Neuronal stem cell (in vitro differentiated cells): Measurements from ENCODE around the gene PDPK1. TPM values are rescaled to one million over a fixed set of nuclear protein-coding genes. Genes with fewer than 3 reads are reported as not detected.
A peak's percentile ranks its signal among the peaks of the same experiment; 100 is the strongest.

Experiments
- DNase-seq: peaks from one replicate; pipeline ENCODE4 v3.0.0-alpha.2; 2013; ENCODE audit warnings: low spot score
- H2AFZ ChIP-seq: one replicate; pipeline ENCODE4 v1.6.1; 2013; ENCODE audit warnings: mild to moderate bottlenecking, low read length, inconsistent platforms
- H2AK5ac ChIP-seq: 2 replicates; pipeline ENCODE4 v1.6.1; 2013; ENCODE audit warnings: low read depth, mild to moderate bottlenecking, inconsistent platforms, low read length, moderate library complexity, mixed read lengths
- H2BK120ac ChIP-seq: 2 replicates; pipeline ENCODE4 v1.6.1; 2013; ENCODE audit warnings: low read depth, mild to moderate bottlenecking, inconsistent platforms, low read length, moderate library complexity, mixed read lengths
- H2BK12ac ChIP-seq: one replicate; pipeline ENCODE4 v1.6.1; 2013; ENCODE audit warnings: low read length, inconsistent platforms
- H2BK15ac ChIP-seq: 2 replicates; pipeline ENCODE4 v1.6.1; 2013; ENCODE audit warnings: mild to moderate bottlenecking, low read length, inconsistent platforms, mixed read lengths
- H2BK5ac ChIP-seq: one replicate; pipeline ENCODE4 v1.6.1; 2013; ENCODE audit warnings: inconsistent platforms, mild to moderate bottlenecking, low read length, moderate library complexity
- H3K14ac ChIP-seq: one replicate; pipeline ENCODE4 v1.6.1; 2013; ENCODE audit warnings: low read length, inconsistent platforms
- H3K18ac ChIP-seq: 2 replicates; pipeline ENCODE4 v1.6.1; 2013; ENCODE audit warnings: low read length, inconsistent platforms
- H3K23ac ChIP-seq: 2 replicates; pipeline ENCODE4 v1.6.1; 2013; ENCODE audit warnings: low read depth, mild to moderate bottlenecking, mixed read lengths, low read length, inconsistent platforms; ENCODE audit not compliant: poor library complexity
- H3K27ac ChIP-seq: replicated peaks from 3 replicates; pipeline ENCODE4 v1.5.1; 2013; ENCODE audit warnings: low read length, inconsistent platforms
- H3K27me3 ChIP-seq, 3 experiments: 2 replicates each; pipeline ENCODE4 v1.6.1; 2013; ENCODE audit warnings: low read length in 3 of 3, mild to moderate bottlenecking in 2 of 3, inconsistent platforms in 1 of 3, low read depth in 1 of 3, mixed read lengths in 1 of 3, moderate library complexity in 1 of 3; ENCODE audit not compliant: control insufficient read depth in 3 of 3, insufficient read depth in 3 of 3
- H3K36me3 ChIP-seq, 2 donors: replicated peaks in 1 of 2; 2 replicates each; pipeline ENCODE4 v1.6.1; 2013; ENCODE audit warnings: low read length in 2 of 2; ENCODE audit not compliant: control insufficient read depth in 2 of 2, insufficient read depth in 2 of 2
- H3K4ac ChIP-seq: 2 replicates; pipeline ENCODE4 v1.6.1; 2013; ENCODE audit warnings: inconsistent platforms, mild to moderate bottlenecking, low read length, moderate library complexity
- H3K4me1 ChIP-seq, 2 donors: 1 replicate in 1 of 2; 2 replicates in 1 of 2; pipeline ENCODE4 v1.6.1; 2013; ENCODE audit warnings: low read length in 2 of 2, low read depth in 1 of 2; ENCODE audit not compliant: control insufficient read depth in 2 of 2, insufficient read depth in 1 of 2
- H3K4me2 ChIP-seq: one replicate; pipeline ENCODE4 v1.6.1; 2013; ENCODE audit warnings: mild to moderate bottlenecking, low read length, inconsistent platforms; ENCODE audit not compliant: insufficient read depth, poor library complexity, severe bottlenecking
- H3K4me3 ChIP-seq, 2 donors: 2 replicates each; pipeline ENCODE4 v1.5.1; 2013; ENCODE audit warnings: low read length in 2 of 2, mild to moderate bottlenecking in 2 of 2, inconsistent platforms in 1 of 2, moderate library complexity in 1 of 2
- H3K79me1 ChIP-seq: one replicate; pipeline ENCODE4 v1.6.1; 2013; ENCODE audit warnings: low read depth, mild to moderate bottlenecking, inconsistent platforms, low read length, moderate library complexity
- H3K9ac ChIP-seq: one replicate; pipeline ENCODE4 v1.6.1; 2013; ENCODE audit warnings: mild to moderate bottlenecking, low read depth, low read length, inconsistent platforms; ENCODE audit not compliant: poor library complexity
- H3K9me3 ChIP-seq, 2 donors: replicated peaks in 1 of 2; 2 replicates each; pipeline versions ENCODE3 to v1.6.1; 2013; ENCODE audit warnings: low read length in 2 of 2, mild to moderate bottlenecking in 2 of 2, inconsistent platforms in 1 of 2, low read depth in 1 of 2, mixed read lengths in 1 of 2, moderate library complexity in 1 of 2; ENCODE audit not compliant: control insufficient read depth in 2 of 2, insufficient read depth in 1 of 2
- H4K8ac ChIP-seq: one replicate; pipeline ENCODE4 v1.6.1; 2013; ENCODE audit warnings: low read depth, mild to moderate bottlenecking, inconsistent platforms, low read length, moderate library complexity
- H4K91ac ChIP-seq: one replicate; pipeline ENCODE4 v1.6.1; 2013; ENCODE audit warnings: low read length, low read depth, mild to moderate bottlenecking, inconsistent platforms; ENCODE audit not compliant: poor library complexity
- WGBS, 2 donors: extraction: QIAGEN DNeasy Blood & Tissue Kit; methylation state at CpG; one replicate each; pipeline ENCODE4 v1.1.7; 2013; ENCODE audit warnings: missing lambda C conversion rate in 2 of 2, mixed read lengths in 1 of 2; ENCODE audit not compliant: insufficient read length in 2 of 2, insufficient replicate concordance in 1 of 2; ENCODE audit errors: extremely low coverage in 2 of 2; 5-methylcytosine and 5-hydroxymethylcytosine counted together
- polyA plus RNA-seq, 2 experiments: library from polyadenylated mRNA; stranded (reverse); fragments of 200-250 nt; gene quantifications; one replicate each; pipeline ENCODE4 v1.2.3, GENCODE V29; 2013

The PDPK1 gene
- 9.7 TPM for polyA plus RNA-seq (2013, experiment 1 of 2)
- polyA plus RNA-seq (2013, experiment 2 of 2), result 10.3 TPM

- Histone ChIP-seq H2BK120ac (no peak within 1 kb of the TSS), H3K18ac (peak within 1 kb of the TSS; percentile 76), H2BK15ac (no peak within 1 kb of the TSS), H3K4me1 (peaks cover 2 to 13% of the 10 kb centered on the region in 2 donors), H3K79me1 (no peaks in the 10 kb centered on the region), H3K4me3 (peak within 1 kb of the TSS; percentile 74 to 98), H3K36me3 (peaks cover 0 to 2% of the 10 kb centered on the region in 2 donors), H2AK5ac (no peak within 1 kb of the TSS), H3K27ac (peak within 1 kb of the TSS; percentile 59), H3K9me3 (no peaks in the 10 kb centered on the region), H2AFZ (peak within 1 kb of the TSS; percentile 97), H4K8ac (no peak within 1 kb of the TSS), H2BK5ac (no peak within 1 kb of the TSS), H3K4me2 (peak within 1 kb of the TSS; percentile 86), H3K23ac (no peak within 1 kb of the TSS), H3K14ac (peak within 1 kb of the TSS; percentile 71), H3K27me3 (peaks cover 0 to 1% (median 0%) of the 10 kb centered on the region in 3 experiments), H4K91ac (no peak within 1 kb of the TSS), H2BK12ac (no peak within 1 kb of the TSS), H3K9ac (no peak within 1 kb of the TSS), H3K4ac (no peak within 1 kb of the TSS)
- peak; percentile 92 for DNase-seq
- WGBS, 2 donors, result no CpG with 5 or more reads among the region's 126 CpGs
Measured at GRCh38 chr16:2537451-2538379, at the start of gene PDPK1. PDPK1 (plus strand) TSS chr16:2538021; CDS start chr16:2538113, 92 bp downstream.

- H2BK5ac ChIP-seq, result no peak overlapping the region
- H3K4ac ChIP-seq, result no peak overlapping the region
- H2BK120ac ChIP-seq, result no peak overlapping the region
- H3K9ac ChIP-seq, result peak overlapping the region; percentile 9
- no peak overlapping the region for H3K18ac ChIP-seq
- no peaks in the 10 kb centered on the region for H3K27me3 ChIP-seq
- peaks cover 11% of the 10 kb centered on the region for H3K79me1 ChIP-seq
- H3K27ac ChIP-seq, result no peak overlapping the region
- no peak overlapping the region for H2AK5ac ChIP-seq
- H3K4me2 ChIP-seq, result no peak overlapping the region
- H3K14ac ChIP-seq, result no peak overlapping the region
- peak overlapping the region; percentile 16 for H3K23ac ChIP-seq
- H3K9me3 ChIP-seq, result no peaks in the 10 kb centered on the region
- DNase-seq, result no peak
- no peak overlapping the region for H3K4me3 ChIP-seq
- no peak overlapping the region for H2AFZ ChIP-seq
- H2BK12ac ChIP-seq, result no peak overlapping the region
- no peak overlapping the region for H2BK15ac ChIP-seq
- H4K91ac ChIP-seq, result no peak overlapping the region
- H3K4me1 ChIP-seq, result peaks cover 0 to 2% of the 10 kb centered on the region in 2 donors
- no CpG with 5 or more reads among the region's 16 CpGs for WGBS, 2 donors
- peaks cover 0 to 7% of the 10 kb centered on the region in 2 donors for H3K36me3 ChIP-seq
- H4K8ac ChIP-seq, result no peak overlapping the region
Measured at GRCh38 chr16:2489581-2489980, 48.2 kb upstream of the PDPK1 start.

GRCh38 chr16:2490190-2491105 is 47.4 kb upstream of the PDPK1 start:
- no CpG with 5 or more reads among the region's 23 CpGs for WGBS, 2 donors
- Histone ChIP-seq H3K23ac (no peak overlapping the region), H3K4me2 (no peak overlapping the region)

More at GRCh38 chr16:2490190-2491105, 47.4 kb upstream of the PDPK1 start:
- Histone ChIP-seq H2BK15ac (no peak overlapping the region), H3K9me3 (no peaks in the 10 kb centered on the region), H3K4me3 (no peak overlapping the region), H3K79me1 (peaks cover 11% of the 10 kb centered on the region), H2BK5ac (no peak overlapping the region), H3K36me3 (peaks cover 0 to 7% of the 10 kb centered on the region in 2 donors), H3K18ac (no peak overlapping the region), H3K4ac (no peak overlapping the region), H4K8ac (no peak overlapping the region), H3K27me3 (no peaks in the 10 kb centered on the region), H2AFZ (no peak overlapping the region), H2BK12ac (no peak overlapping the region), H4K91ac (no peak overlapping the region), H3K9ac (no peak overlapping the region), H2BK120ac (no peak overlapping the region), H3K27ac (no peak overlapping the region), H3K14ac (no peak overlapping the region), H3K4me1 (peaks cover 0 to 2% of the 10 kb centered on the region in 2 donors), H2AK5ac (no peak overlapping the region)
- no peak for DNase-seq
